ENCODE results near the gene KRTAP5-3.
A peak's percentile ranks its signal among the peaks of the same experiment; 100 is the strongest.

KRTAP5-3 gene

DNA sequence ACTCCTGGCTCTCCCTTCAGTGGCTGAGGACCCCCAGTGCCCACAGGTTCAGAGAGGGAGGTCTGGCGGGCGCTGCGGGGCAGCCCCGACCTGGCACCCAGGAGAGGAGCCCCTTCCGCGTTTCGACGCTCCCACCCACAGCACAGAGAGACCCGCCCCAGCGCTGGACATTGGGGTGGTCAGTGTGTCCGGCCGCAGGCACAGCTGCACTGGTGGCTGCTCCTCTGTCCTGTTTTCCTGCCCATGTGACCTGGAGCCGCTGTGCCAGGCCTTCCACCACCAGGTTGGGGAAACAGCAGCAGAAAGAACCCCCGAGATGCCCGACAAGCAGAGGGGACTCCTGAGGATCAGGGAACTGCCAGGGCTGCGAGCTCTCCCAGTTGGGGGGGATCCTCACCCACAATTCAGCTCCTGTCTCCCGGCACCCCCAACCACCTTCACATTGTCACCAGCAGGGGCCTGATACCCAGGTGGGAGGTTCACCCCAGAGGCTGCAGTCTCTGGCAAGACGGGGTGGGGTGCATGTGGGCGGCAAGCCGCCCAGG lies 35.0 kb upstream of the KRTAP5-3 start:
- no peak for DNase-seq (ENCODE audit: low spot score)

DNA sequence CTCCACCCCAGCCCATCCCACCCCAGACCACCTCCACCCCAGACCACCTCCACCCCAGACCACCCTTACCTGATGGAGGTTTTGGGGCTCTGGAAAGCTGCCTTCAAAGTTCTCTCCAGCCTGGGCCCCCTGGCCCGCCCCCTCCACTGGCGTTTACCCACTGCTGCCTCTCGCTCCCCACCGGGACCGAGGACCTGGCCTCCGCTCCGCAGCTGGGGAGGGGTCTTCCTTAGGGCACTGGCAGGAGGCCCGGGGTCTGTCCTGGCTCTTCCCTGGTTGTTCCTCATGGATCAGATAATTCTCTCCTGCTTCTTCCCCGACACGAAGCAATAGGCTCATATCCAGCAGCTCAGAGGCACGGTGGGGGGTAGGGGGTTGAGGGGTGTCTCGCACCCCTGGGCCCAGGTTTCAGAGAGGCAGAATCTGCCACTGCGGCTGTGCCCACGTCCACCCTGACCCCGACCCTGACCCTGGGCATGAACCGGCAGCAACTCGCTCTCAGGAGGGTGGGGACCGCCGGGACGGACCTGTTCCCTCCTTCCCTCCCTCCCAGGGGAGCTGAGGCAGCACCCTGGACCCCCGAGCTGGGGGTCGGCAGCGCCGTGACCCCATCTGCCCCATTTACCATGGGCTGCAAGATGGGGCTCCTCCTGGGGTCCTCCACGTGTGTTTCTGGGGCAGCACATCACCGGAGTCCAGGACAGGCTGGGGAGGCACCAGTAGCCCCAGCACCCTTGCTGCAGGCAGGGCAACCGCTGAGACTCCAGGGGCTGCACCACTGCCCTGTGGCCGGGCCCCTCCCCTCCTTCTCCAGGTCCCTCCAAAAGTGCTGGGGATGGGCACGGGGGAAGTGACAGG lies 34.3 kb upstream of the KRTAP5-3 start:
- no peak for DNase-seq (ENCODE audit: low spot score)

DNA sequence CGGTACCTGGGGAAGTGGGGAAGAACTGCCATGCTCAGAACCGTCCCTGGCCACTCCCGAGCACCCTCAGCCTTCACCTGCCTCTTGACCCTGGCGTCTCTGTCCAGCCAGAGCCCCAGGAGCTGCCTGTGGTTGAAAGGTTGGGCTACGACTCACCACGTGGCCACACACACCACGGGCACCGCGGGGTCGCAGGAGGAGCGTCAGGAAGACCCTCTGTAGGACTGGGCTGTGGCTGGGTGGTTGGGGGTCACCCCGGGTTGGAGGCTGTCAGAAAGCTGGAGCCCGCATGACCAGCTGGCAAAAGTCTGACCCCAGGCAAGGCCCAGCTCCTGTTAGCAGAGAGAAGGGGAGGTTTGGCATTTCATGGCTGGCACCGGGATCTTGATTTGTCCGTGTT lies 32.8 kb upstream of the KRTAP5-3 start:
- no peak for DNase-seq (ENCODE audit: low spot score)

DNA sequence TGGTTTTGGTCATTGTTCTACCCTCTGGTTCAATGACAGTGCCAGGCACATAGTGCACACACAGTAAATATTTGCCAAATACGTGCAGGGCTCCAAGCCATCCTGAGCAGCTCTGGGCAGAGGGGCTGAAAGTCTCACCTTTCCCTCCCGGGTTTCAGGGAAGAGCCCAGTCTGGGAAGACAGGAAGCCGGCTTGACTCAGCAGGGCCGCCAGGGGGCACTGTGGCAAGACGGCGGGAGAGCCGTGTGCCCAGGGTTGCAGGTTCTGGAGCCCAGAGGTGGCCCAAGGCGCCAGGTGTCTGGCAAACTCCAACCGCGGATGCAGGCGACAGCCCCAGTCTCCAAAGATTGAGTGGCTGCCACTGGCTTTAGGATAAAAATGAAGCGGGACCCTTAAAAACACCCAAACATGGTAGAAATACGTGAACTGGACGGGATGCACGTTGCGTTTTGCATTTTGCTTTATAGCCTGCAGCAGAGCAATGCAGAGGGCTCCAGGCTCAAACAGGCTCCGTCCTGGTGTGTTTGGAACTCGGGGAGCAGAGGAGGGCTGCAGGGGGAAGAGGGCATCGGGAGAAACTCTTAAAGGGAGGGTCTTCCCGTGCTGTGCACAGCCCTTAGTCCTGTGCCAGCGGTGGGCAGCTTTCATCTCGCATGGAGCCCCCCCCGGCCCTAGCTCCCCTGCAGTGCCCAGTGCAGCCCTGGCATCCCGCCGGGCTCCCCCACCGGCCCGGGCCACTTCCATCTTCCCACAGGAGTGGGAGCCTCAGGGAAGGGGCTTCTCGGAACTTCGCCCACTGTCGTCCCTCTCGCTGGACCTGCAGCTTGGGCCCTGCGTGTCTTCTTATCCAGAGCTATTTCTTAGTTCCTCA lies 32.0 kb upstream of the KRTAP5-3 start:
- DNase-seq (ENCODE audit: low spot score), result peak; percentile 84

DNA sequence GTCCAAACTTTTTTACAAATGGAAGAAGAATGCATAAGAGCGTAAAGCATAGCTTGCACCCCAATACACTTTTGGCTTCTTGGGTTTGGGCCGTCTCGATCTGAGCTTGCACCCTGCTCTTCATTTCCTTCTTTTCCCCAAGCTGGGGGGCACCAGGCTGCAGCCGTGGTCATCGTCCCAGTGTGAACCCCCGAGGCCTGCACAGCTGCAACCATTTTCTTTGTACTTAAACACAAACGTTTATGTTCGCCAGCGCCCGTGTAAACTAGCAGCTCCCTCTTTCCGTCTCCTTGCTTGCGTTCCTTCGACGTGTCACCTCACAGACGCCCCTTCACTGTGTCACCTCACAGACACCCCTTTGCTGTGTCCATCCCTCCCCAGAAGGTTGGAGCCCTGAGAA lies 31.4 kb upstream of the KRTAP5-3 start:
- DNase-seq (ENCODE audit: low spot score), result no peak

DNA sequence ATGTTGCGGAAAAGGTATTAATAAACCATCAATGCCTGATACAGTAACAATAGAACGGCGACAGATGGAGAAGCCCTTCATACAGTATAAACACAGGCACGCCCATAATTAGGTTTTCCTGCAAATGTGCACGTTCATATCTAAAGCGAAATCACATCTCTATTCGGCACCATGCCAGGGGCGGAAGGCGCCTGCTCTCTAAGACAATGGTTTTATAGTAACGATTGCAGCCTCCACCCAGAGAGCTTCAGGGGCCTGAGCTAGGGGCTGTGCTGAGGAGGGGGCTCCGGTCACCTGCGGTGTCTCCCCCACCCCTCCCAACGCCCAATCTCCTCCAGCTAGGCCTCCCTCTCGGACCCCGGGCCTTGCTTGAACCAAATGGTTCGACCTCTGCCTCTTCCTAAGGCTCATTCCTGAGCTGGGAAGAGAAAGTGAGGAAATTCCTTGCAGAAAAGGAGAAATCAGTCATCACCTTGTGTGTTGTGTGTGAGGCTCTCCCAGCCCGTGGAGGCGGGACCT lies 30.9 kb upstream of the KRTAP5-3 start:
- no peak for DNase-seq (ENCODE audit: low spot score)

DNA sequence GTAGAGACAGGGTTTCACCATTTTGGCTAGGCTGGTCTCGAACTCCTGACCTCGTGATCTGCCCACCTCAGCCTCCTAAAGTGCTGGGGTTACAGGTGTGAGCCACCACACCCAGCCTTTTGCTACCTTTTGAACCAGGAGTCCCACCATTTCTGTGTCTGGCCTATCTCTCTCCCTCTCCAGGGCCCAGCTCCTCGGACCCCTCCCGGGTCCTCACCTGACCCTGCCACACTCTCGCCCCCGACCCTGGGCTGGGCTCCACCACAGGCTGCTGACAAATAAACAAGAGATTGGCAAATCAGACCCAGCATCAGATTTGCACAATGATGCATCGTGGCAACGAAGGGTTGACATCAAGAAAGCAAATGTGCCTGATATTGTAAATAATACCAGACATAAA lies 30.1 kb upstream of the KRTAP5-3 start:
- DNase-seq (ENCODE audit: low spot score), result no peak

DNA sequence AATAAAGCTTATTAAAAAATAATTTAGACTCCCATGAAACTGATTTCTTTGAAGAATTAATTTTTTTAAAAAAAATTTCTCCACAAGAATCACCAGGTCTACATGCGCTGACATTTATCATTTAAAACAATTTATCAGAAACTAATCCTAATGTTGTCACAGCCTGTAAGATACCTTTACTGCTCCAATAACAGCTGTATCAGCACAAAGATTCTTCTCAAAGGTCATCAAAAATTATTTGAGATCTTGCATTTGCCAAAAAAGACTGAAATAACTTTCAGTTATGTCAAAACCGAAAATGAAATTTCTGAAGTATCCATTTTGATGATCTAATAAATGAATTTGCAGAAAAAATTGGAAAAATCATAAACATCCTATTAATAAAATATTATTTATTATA lies 29.4 kb upstream of the KRTAP5-3 start:
- DNase-seq (ENCODE audit: low spot score), result no peak

DNA sequence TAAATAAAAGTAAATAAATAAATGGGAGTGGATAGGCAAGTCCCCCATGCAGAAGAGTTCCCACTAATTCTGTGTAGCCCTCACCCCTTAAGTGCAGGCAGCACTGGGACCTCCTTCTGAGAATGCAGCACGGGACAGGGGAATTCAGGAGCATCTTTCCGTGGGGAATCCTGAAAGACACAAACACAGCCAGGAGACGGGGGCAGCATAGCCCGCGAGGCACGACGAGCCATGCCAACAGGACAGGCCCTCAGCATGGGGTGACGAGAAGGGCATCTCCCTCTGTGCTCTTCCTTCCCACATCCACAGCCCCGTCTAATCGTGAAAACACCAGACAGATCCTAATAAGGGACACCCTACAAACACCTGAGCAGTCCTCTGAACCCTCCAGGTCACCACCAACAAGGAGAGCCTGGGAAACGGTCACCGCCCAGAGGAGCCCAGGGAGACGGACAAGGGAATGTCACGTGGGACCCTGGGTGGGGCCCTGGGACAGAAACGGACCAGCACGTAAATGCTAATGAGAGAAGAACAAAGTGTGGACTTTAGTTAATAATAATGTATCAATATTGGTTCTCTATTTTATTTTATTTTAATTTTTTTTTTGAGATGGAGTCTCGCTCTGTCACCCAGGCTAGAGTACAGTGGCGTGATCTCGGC lies 28.2 kb upstream of the KRTAP5-3 start:
- DNase-seq (ENCODE audit: low spot score), result no peak

DNA sequence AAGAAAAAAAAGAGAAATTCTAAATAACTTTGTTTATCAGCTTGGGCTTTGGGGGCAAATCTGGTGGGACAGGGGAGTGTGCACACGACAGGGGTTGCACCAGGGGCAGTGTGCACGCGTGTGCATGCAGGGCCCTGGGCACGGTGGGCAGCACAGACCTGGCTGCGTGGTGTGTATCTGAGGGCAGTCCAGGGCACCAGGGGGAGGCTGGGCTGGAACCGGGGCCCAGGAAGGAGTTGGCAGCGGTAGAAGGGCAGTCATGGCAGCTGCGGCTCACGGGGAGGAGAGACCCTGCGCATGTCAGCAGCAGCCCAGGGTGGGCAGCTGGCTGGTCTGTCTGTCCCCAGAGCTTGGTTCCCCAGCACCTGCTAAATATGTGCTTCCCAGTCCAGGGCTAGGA lies 25.6 kb upstream of the KRTAP5-3 start:
- DNase-seq (ENCODE audit: low spot score), result no peak

DNA sequence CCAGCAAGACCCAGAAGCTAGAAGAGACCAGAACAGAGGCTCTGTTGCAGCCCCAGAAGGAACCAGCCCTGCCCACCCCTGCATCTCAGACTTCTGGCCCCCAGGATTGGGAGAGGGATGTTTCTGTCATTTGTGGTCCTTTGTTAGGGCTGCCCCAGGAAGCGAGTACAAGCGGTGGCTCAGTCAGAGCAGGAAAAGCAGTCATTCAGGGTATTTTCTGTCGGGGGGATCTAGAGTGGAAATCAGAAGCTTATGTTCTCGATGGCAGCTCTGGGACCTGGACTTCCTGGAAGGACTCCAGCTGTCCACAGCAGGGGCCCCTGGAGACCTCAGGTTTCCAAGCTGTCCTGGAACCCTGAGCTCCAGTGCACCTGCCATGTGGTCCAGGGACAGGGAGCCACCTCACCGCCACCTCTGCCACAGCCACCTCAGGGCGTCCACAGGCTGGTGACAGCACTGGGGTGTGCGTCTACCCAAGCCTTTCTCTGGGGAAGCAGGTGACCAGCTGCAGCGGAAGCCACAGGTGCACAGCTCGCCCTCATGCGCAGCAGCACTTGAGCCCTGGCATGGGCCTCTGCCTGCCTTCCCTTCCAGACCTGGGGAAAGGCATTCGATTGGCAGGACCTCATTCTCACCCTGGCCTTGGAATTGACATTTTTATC lies 23.9 kb upstream of the KRTAP5-3 start:
- DNase-seq (ENCODE audit: low spot score), result no peak

DNA sequence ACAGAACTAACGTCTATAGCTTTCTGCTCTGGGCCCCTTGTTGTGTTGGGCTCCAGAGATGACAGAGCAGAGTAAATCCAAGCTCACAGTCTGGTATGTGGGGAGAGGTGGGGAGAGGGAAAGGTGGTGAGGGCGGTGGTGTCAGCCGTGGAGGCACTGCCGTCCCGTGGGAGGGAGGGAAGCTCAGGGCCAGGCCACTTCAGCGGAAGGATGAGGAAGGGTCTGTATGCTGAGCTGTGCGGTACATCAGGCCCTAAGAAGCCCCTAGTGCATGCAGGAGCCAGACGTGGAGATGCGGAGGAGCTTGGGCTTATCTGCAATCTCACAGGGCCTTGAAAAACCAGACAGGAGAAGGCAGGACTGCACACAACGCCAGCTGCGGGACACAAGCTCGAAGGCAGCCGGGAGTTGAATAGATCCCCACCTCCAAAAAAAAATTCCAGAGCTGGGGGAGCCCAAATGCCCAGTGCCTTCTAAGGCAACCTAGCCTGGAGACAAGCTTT lies 22.9 kb upstream of the KRTAP5-3 start:
- no peak for DNase-seq (ENCODE audit: low spot score)

DNA sequence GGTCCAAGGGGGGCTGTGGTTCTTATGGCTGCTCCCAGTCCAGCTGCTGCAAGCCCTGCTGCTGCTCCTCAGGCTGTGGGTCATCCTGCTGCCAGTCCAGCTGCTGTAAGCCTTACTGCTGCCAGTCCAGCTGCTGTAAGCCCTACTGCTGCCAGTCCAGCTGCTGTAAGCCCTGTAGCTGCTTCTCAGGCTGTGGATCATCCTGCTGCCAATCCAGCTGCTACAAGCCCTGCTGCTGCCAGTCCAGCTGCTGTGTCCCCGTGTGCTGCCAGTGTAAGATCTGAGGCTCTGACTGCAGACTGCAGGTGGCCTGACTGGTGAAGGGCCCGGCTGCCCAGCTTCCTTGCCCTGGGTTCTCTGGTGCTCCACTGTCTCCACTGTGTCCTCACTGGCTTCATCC lies 22.0 kb upstream of the KRTAP5-3 start:
- no peak for DNase-seq (ENCODE audit: low spot score)

DNA sequence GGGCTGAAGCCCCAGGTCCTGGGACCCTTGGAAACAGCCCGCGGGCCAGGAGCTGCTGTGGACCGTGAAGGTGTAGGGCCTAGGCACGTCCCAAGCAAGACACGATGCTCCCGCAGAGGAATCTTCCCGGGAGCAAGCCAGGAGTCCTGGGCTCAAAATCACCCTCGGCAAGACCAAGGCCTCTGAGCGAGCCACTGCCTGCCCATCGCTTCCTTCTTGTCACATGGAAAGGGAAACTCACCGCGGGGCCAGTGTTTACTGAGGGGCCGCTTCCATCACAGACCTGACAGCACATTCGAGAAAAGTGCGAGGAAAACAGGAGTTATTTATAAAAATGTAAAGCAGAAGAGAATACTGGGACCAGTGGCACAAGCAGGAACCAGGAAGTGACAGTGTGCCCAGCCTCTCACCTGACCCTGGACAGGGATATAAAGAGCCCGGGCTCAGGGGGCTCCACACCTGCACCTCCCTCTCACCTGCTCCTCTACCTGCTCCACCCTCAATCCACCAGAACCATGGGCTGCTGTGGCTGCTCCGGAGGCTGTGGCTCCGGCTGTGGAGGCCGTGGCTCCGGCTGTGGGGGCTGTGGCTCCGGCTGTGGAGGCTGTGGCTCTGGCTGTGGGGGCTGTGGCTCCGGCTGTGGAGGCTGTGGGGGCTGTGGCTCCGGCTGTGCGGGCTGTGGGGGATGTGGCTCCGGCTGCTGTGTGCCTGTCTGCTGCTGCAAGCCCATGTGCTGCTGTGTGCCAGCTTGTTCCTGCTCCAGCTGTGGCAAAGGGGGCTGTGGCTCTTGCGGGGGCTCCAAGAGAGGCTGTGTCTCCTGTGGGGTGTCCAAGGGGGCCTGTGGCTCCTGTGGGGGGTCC lies 21.3 kb upstream of the KRTAP5-3 start, which contains the start of gene KRTAP5-5:
Gene KRTAP5-5, plus strand, starts transcription at position 450 of the 860 bp plus-strand sequence. Its CDS starts 66 bp downstream, at position 516.
- no peak for DNase-seq (ENCODE audit: low spot score)

DNA sequence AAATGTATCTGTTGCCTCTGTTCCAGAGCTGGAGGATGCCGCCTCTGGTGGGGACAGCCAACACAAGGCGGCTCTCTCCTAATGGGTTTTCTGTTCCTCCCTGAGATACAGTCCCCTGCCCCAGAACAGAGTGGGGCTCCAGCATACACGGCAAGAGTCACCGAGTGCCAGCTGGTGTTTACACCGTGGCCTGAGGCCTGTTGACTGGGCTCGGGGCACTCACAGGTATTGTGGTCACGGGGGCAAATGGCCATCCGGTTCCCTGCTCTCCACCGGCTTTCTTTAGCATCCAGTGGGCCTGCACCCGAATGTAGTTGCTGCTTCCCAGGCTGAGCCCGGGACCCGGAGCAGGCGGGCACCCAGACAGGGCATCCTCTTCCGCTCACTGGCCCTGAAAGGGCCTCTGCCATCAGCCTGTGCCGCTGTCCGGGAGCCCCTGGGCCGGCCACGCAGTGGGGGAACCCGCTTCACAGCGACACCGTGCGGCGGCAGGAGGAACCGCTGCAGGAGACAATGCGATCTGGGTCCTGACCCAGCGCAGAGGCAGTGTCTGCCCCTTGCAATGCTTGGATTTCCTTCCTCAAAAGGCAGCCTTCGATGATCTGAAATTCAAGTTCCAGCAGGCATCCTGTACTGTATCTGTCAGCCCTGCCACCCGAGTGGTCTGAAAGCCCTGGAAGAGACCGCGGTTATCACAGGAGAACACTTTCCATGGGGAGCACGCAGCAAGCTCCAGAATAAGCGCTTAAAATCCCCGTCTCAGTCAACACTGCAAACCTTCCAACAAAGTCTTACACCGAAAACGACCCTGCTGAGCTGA lies 20.5 kb upstream of the KRTAP5-3 start:
- DNase-seq (ENCODE audit: low spot score), result peak; percentile 91

DNA sequence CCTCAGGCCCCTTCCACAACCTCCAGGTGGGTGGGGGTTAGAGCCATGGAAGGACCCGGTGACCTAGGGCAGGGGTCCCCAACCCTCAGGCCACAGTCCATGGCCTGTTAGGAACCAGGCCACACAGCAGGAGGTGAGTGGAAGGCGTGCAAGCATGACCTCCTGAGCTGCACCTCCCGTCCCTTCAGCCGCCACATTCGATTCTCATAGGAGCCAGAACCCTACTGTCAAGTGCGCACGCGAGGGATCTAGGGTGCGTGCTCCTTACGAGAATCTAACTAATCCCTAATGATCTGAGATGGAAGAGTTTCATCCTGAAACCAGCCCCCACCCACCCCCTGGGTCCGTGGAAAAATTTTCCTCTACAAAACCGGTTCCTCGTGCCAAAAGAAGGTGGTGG lies 17.3 kb upstream of the KRTAP5-3 start:
- no peak for DNase-seq (ENCODE audit: low spot score)

DNA sequence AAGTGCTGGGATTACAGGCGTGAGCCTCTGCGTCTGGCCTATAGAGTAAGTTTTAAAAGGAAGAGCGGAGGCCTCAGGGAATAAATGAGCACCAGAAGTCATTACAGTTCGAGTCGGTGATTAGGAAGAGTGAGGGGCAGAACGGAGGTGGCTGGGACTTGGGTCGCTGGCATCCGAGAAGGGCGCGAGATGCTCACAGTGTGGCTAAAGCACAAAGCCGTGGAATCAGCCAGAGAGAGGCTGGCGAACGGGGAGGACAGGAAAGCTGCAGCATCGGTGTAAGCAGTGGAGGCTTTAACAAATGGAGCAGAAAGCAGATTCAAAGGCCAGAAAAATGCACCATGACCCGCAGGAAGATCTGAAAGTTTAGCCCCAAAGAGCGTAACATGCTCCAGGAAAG lies 16.4 kb upstream of the KRTAP5-3 start:
- DNase-seq (ENCODE audit: low spot score), result no peak

DNA sequence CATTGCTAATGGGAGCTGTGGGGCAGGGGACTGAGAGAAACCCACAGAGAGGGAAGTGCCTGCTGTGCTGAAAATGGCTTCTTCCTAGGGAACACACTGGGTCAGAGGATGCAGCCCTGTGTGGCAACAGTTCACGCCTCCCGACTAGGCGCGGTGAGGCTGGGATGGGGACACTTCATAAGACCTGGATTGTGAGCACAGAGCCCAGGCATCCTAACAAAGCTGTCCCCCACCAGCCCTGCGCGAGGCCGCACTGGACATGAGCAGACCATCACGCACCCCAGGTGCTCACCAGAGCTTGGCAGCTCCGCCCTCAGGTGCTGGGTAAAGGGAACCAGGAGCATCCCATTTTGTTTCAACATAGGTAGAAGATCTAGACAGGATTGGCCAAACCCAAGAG lies 15.5 kb upstream of the KRTAP5-3 start:
- DNase-seq (ENCODE audit: low spot score), result no peak

DNA sequence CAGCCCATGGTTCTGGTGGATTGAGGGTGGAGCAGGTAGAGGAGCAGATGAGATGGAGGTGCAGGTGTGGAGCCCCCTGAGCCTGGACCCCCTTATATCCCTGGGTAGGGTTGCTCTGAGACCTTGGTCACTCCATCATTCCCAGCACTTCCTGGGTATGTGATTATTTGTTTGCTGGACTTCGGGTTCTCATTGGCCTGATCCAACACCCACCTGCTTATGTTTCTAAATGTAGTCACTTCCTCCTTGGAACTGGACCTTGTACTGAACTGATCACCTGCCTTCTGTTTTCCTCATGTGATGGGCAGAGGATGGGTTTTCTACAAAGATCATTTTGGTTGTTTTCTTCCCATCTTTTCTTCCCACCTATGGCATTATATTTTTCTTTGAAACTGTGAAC lies 13.8 kb upstream of the KRTAP5-3 start, which contains the start of gene KRTAP5-4:
Gene KRTAP5-4, minus strand, starts transcription at position 53 of the 400 bp plus-strand sequence. Its CDS starts 45 bp downstream, at position 8.
- no peak for DNase-seq (ENCODE audit: low spot score)
